Measurements from ENCODE around the gene ABHD6. TPM values are rescaled to one million over a fixed set of nuclear protein-coding genes. Genes with fewer than 3 reads are reported as not detected.

Gene ABHD6
- total RNA-seq, 2 donors from 2014 or later = 6.1 to 10.6 TPM

- ATAC-seq (ENCODE audit: insufficient number of reproducible peaks, low FRiP score, low read depth) (no peak), DNase-seq (ENCODE audit: low spot score) (no peak)
- Histone ChIP-seq H3K4me3 (no peak overlapping the region), H3K4me1 (ENCODE audit: control insufficient read depth in 1 of 2, low read depth in 2 of 2) (no peaks in the 10 kb centered on the region), H3K9me3 (no peaks in the 10 kb centered on the region), H3K27ac (no peak overlapping the region), H3K27me3 (replicated peaks; ENCODE audit: insufficient read depth) (no peaks in the 10 kb centered on the region), H3K36me3 (no peaks in the 10 kb centered on the region)
- TF ChIP-seq, protein P1, sequence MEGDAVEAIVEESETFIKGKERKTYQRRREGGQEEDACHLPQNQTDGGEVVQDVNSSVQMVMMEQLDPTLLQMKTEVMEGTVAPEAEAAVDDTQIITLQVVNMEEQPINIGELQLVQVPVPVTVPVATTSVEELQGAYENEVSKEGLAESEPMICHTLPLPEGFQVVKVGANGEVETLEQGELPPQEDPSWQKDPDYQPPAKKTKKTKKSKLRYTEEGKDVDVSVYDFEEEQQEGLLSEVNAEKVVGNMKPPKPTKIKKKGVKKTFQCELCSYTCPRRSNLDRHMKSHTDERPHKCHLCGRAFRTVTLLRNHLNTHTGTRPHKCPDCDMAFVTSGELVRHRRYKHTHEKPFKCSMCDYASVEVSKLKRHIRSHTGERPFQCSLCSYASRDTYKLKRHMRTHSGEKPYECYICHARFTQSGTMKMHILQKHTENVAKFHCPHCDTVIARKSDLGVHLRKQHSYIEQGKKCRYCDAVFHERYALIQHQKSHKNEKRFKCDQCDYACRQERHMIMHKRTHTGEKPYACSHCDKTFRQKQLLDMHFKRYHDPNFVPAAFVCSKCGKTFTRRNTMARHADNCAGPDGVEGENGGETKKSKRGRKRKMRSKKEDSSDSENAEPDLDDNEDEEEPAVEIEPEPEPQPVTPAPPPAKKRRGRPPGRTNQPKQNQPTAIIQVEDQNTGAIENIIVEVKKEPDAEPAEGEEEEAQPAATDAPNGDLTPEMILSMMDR (IDR thresholded peaks at IDR 0.05) = no peak
Observed at GRCh38 chr3:58230876-58231552, 6.6 kb upstream of the ABHD6 start.

DNA sequence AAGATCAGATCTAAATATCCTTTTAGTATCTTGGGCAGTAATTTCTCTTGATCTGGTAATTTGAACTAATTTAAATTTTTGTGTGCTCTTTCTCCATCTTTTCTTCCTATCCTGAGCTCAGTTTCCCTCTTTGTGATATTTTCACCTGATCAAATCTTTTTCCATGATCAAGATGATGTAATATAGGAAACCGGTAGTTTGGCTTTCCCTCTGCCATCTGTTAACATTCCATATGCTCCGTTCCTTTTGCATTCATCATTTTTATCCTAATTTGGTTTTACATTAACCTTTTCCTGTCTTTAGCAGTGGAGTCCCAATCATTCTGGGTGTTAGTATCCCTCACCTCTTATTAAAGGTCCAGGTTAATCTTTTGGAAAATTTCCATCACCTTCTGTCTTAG, 5.9 kb upstream of the ABHD6 start:
- H3K9me3 ChIP-seq = no peaks in the 10 kb centered on the region
- no peaks in the 10 kb centered on the region for H3K36me3 ChIP-seq
- ATAC-seq (ENCODE audit: insufficient number of reproducible peaks, low FRiP score, low read depth) (no peak), DNase-seq (ENCODE audit: low spot score) (no peak)
- H3K4me1 ChIP-seq (ENCODE audit: control insufficient read depth in 1 of 2, low read depth in 2 of 2) = peaks cover 0 to 4% of the 10 kb centered on the region in 2 donors
- TF ChIP-seq, protein P1 (IDR thresholded peaks at IDR 0.05) = no peak
- no peak overlapping the region for H3K27ac ChIP-seq
- no peaks in the 10 kb centered on the region for H3K27me3 ChIP-seq (replicated peaks; ENCODE audit: insufficient read depth)
- no peak overlapping the region for H3K4me3 ChIP-seq

DNA sequence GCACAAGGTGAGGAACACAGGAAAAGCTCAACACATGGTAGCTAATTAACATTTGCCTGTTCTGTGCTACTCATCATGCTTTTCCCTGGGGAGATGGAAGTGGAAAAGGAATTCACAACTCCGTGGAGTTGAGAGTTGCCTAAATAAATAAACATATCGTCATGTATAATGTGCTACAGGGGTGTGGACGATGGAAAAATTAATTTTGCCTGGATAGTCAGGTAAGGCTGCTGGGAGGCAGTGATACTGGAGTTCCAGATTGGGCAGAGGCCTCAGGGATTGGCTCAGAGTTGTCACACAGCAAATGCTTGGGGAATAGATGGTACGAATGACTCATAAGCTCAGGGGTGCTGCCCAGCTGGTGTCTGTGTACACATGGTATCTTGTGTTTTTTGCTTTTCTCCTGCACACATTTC, 3.1 kb upstream of the ABHD6 start:
- H3K4me1 ChIP-seq (ENCODE audit: control insufficient read depth in 1 of 2, low read depth in 2 of 2) = peaks cover 3 to 17% of the 10 kb centered on the region in 2 donors
- H3K27ac ChIP-seq = no peak overlapping the region
- H3K4me3 ChIP-seq = no peak overlapping the region
- TF ChIP-seq, protein P1 (IDR thresholded peaks at IDR 0.05) = no peak
- ATAC-seq (ENCODE audit: insufficient number of reproducible peaks, low FRiP score, low read depth) (no peak), DNase-seq (ENCODE audit: low spot score) (no peak)
- no peaks in the 10 kb centered on the region for H3K9me3 ChIP-seq
- H3K27me3 ChIP-seq (replicated peaks; ENCODE audit: insufficient read depth) = no peaks in the 10 kb centered on the region
- H3K36me3 ChIP-seq = no peaks in the 10 kb centered on the region

DNA sequence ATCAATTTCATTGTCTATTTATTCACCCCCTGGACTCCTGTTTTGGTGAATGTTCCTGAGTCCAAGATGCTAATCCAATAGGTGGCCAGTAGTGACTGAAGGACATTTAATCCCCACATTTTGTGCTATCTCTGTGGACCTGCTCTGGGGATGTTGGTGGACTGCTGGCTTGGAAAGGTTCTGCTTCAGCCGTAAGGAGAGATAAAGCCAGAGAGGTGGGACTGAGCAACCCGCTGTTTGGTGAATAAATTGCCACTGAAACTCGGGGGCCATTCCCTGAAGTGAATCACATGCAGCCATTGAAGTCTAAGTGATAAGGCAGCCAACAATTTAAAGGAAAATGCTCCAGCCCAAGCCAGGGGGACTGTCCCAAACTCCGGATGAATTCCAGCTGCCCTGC, 1.6 kb upstream of the ABHD6 start:
- TF ChIP-seq, protein P1 (IDR thresholded peaks at IDR 0.05) = no peak
- H3K36me3 ChIP-seq = no peaks in the 10 kb centered on the region
- peaks cover 3 to 17% of the 10 kb centered on the region in 2 donors for H3K4me1 ChIP-seq (ENCODE audit: control insufficient read depth in 1 of 2, low read depth in 2 of 2)
- ATAC-seq (ENCODE audit: insufficient number of reproducible peaks, low FRiP score, low read depth) (no peak), DNase-seq (ENCODE audit: low spot score) (no peak)
- H3K4me3 ChIP-seq = no peak overlapping the region
- no peaks in the 10 kb centered on the region for H3K27me3 ChIP-seq (replicated peaks; ENCODE audit: insufficient read depth)
- no peak overlapping the region for H3K27ac ChIP-seq
- H3K9me3 ChIP-seq = no peaks in the 10 kb centered on the region

GRCh38 chr3:58236527-58237237, 910 bp upstream of the ABHD6 start:
- ATAC-seq (ENCODE audit: insufficient number of reproducible peaks, low FRiP score, low read depth) = no peak

More at GRCh38 chr3:58236527-58237237, 910 bp upstream of the ABHD6 start:
- Histone ChIP-seq H3K9me3 (no peaks in the 10 kb centered on the region), H3K4me1 (ENCODE audit: control insufficient read depth in 1 of 2, low read depth in 2 of 2) (peaks cover 3 to 17% of the 10 kb centered on the region in 2 donors), H3K27me3 (replicated peaks; ENCODE audit: insufficient read depth) (no peaks in the 10 kb centered on the region), H3K36me3 (no peaks in the 10 kb centered on the region), H3K4me3 (peak overlapping the region; percentile 80), H3K27ac (peak overlapping the region; percentile 10 to 63)
- no peak for DNase-seq (ENCODE audit: low spot score)
- TF ChIP-seq, protein P1 (IDR thresholded peaks at IDR 0.05) = no peak

Measured in thoracic aorta (tissue), 2 donors.